ENCODE data around the gene LRP1.

- TF ChIP-seq CTCF (IDR thresholded peaks at IDR 0.05) = no peak
- TF ChIP-seq REST (IDR thresholded peaks at IDR 0.05; ENCODE audit: insufficient read depth in 1 of 2, low read depth in 2 of 2, low read length in 1 of 2) = no peak
- TF ChIP-seq POLR2AphosphoS5 (IDR thresholded peaks at IDR 0.05; ENCODE audit: low read depth, low read length) = no peak
Observed at GRCh38 chr12:57203201-57203600, 74.9 kb downstream of the LRP1 start.
